Suppressor macrophage treated with lipopolysaccharide for 1 hour (primary cell): Measurements from ENCODE around the gene MYT1.

ENCODE experiments used
- DNase-seq, 3 donors: peaks; one replicate each; pipeline ENCODE4 v3.0.0-alpha.2; 2020 to 2022

The MYT1 gene

DNA sequence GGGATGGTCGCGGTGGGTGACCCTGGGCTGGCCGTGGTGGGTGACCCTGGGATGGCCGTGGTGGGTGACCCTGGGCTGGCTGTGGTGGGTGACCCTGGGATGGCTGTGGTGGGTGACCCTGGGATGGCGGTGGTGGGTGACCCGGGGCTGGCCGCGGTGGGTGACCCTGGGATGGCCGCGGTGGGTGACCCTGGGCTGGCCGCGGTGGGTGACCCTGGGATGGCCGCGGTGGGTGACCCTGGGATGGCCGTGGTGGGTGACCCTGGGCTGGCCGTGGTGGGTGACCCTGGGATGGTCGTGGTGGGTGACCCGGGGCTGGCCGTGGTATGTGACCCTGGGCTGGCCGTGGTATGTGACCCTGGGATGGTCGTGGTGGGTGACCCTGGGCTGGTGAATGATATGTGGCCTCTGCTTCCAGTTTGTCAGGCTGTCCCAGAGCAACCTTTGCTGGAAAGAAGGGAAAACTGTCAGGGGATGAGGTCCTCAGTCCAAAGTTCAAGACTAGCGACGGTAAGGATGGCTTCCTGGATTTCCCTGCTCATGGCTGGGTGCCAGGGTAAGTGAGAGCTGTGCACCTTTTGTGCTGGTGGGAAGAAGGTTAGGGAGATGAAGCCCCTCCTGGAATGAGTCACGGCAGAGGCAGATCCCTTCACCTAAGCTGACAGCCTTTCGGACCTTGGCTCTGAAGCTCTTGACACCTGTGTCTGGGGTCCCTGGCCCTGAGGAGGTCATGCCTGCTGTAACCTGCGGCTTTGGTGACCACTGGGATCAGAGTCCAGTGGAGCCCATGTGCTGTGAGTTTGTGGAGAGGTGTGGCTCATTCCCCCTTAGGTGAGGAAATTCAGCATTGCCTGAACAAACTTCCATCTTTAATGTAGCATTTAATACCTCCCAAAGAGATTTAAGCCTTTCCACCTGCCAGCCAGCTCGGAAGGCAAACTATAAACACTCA, 72.2 kb downstream of the MYT1 start:
- DNase-seq: no peak

DNA sequence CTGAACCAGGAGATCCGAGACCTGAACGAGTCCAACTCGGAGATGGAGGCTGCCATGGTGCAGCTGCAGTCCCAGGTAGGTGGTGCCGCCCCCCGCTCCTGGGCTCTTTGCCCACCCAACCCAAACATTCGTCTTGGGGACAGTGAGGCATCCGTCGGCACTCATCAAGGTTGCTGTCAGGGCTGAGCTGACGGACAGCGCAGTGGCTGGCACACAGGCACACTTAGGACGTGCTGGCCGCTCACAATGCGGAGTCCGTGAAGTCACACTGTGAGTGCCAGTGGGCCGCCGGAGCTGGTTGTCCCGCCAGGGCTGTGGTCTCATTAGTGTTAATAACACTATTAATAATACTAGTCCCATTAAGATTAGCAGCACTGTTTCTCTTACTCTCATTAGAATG, 73.1 kb downstream of the MYT1 start:
- DNase-seq: no peak

DNA sequence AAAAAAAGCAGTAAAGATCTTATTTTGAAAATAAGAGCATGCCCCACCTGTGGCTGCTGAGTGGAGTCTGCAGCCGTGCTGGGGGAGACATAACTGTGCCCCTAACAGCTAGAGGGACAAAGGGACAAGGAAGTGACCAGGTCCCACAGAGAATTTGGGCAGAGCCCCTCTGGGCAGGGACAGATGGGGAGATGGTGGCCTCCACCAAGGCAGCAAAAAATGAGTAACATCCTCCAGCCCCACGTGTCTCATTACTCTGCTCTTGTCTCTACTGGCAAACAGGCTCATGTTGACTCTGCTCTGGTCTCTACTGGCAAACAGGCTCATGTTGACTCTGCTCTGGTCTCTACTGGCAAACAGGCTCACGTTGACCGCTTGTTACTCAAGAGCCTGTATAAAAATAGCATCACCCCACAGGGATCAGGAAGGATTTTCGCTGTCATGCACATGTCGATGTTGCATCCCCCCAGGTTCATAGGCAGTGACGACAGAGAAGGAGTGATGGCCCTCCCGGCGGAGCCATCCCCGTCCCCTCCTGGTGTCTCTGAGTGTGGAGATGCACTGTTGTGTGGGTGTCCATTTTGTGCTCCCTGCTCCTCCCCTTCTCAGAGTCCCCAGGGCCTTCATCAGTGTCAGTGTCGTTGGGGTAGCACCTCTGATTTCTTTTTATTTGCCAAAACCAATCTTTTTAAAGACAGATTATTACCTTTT, 74.0 kb downstream of the MYT1 start:
- no peak for DNase-seq

DNA sequence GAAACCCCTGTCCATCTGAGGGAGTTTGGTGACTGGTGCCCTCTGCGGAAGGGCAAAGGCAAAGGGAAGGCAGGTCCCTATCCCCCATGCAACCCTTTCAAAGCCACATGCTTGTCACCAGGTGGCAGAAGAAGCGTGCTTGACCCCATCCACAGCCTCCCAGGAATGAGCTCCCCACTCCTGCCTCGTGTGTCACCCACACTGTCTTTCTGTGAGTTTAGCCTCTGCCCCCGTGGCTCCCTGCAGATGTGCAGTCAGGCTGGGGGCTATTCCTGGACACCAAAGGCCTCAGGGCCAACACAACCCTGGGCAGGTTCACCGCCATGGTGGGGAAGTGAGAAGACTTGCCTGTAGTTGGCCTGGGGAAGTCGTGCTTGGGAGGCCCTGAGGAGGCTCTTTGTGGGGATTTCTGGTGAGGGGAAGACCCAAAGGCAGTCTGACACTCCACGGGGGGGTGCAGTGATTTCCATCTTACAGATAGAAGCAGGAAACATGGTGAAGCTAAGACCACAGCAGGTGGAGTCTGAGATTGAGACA, 74.7 kb downstream of the MYT1 start:
- DNase-seq: peak in 1 of 3 donors; percentile 30

DNA sequence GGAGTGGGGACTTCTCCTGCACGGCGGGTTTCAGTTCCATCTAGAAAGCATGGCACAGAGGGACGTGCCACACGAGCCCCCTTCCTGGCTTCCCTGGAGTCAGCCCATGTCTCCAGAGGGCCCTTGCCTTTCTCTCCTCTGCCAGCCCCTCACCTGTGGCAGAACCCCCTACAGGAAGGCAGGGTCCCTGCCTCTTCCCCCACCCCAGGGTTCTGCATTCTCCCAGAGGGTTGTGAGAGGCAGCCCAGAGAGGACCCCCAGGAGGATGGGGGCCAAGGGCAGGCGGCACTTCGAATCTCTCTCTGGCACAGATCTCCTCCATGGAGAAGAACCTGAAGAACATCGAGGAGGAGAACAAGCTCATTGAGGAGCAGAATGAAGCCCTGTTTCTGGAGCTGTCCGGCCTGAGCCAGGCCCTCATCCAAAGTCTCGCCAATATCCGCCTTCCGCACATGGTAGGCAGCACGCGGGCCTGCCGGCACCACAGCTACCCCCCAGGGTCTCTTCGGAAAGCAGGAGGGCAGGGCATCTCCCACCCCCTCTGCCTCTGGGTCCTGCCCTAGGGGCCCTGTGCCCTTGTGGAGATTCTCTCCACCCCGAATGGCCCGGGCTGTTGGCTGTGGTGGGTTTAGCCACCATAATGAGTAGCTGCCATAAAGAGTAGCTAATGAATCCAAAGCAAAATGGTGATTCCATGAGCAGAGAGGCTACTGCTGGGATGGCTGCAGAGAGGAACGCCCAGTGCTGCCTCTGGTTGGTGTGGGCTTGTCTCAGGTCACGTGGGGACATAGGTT, 75.4 kb downstream of the MYT1 start:
- DNase-seq: no peak

DNA sequence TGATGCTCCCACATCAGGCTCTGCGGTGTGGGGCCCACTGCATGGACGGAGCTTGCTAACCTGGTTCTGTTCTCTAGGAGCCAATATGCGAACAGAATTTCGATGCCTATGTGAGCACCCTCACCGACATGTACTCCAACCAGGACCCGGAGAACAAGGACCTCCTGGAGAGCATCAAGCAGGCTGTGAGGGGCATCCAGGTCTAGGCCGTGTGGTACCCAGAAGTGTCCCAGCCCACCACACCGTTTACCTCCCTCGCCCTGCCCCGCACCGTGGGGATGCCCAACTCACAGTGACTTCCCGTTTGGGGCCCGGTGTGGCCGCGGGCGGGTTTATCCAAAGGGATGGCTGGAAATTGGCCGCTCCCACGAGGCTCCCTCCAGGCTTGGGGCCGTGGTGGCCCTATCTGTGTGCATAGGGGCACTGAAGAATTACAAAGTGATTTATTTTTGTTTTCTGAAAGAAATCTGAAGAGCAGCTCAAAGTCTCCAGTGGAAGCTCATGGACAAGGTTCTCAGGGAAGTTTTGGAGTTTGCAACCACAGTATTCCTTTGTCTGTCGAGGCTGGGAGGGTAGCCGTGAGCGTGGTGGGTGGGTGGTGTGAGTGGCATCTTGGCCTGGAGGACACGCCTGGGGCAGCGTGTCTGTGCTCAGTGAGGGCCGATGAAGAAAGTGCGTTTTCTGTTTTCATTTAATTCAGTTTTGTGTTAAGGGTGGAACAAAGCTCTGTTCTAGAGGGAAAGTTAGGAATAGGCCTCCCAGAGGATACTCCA, 76.2 kb downstream of the MYT1 start:
- no peak for DNase-seq

DNA sequence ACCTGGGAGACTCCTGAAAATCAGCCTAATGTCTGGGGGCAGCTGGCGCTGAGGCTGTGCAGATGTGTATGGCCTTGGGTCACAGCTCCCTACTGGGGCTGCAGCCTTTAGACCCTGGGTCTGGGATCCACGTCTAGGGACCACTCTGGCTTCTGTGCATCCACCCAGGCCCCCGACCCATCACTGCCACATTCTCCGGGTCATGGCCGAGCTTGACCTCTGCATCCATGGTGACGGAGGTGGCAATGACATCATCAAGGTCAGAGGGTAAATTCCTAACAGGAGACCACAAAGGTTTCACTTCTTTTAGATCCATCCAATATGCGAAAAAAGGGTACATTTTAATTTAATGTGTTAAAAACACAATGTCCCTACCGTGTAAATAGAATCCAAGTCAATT, 76.8 kb downstream of the MYT1 start:
- DNase-seq: no peak

DNA sequence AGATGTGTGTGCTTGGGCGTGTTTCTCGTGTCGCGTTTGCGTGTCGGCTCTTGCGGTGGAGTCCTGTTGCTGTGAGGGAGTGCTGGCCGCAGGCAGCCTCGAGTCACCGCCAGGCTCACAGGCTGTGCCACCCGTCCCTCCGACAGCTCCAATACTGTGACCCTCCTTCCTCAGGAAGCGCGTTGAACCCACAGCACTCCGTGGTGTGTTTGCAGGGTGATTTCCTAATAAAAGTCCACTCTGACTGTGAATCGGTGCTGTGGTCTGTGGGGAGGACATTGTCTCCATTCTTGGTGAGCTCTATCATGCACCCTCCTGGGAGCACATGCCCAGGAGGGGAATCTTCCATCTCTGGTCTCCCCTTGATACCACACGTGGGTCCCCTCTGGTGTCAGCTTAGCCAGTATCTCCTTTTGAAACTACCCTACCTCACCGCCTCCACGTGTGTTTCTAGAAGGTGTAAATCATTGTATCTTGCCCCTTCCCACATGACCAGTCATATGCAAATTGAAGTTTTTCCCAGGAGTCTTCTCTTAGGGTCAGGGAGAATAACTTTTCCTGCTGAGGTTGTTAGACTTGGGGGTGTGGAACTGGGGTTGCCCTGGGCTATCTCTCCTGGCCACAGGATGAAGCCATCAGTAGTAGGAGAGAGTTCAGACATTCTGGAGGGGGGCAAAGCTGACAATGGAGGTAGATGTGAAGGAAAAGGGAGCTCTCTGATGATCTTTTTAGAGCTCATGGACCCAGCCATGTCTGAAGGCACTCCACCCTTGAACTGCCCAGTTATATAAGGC, 77.9 kb downstream of the MYT1 start:
- DNase-seq: no peak

DNA sequence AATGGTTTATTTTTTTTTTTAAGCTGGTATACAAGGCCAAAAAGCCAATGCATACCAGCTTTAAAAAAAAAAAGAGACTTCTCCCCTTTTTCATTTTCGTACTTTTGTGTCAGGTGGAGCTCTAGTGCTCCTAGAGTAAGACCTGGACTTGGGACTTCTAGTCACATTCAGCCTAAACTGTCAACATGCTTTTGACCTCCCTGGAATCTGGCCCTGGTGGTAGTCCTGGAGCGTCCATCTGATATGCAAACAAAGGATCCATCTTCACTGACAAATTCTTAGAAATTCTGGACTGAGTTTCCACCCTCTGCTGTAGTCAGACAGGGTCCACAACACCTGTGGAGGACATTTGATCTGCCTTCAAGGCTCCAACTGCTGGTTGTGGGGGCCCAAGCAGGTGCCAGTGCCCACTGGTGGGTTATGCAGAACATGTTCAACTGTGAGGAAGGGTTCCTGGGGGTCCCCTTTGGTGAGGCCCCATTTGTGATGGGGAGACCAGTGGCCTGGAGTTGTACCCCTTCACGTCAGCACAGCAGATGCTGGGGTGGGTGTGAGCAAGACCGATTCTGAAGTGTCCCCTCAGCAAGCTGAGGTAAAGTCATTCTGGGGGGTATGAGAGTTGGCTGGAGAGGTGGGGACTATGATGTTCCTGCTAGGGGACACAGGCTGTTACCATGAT, 78.7 kb downstream of the MYT1 start:
- DNase-seq: no peak

DNA sequence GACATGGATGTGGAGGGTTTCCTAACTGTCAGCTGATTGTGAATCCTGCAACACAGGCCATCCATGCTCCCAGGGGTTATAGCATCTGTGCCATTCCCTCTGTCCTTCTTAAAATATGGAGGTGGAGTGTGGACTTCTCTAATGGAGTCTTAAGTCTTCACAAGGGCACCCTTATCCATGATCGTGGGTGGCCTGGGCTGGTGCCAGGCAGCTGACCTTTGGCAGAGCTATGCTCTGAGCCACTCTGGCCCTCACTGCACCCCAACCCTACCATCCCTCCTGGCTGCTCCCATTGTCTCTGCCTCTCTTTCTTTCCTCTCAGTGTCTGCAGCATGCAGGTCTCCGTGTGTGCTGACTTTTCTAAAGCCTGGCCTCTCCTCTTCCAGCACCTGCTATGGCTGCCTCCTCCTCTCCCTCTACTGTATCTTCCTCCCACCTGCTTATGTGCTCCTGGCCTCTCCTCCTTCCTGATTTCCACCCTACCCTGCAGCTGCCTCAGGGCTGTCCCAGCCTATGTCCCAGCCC, 80.1 kb downstream of the MYT1 start:
- no peak for DNase-seq

DNA sequence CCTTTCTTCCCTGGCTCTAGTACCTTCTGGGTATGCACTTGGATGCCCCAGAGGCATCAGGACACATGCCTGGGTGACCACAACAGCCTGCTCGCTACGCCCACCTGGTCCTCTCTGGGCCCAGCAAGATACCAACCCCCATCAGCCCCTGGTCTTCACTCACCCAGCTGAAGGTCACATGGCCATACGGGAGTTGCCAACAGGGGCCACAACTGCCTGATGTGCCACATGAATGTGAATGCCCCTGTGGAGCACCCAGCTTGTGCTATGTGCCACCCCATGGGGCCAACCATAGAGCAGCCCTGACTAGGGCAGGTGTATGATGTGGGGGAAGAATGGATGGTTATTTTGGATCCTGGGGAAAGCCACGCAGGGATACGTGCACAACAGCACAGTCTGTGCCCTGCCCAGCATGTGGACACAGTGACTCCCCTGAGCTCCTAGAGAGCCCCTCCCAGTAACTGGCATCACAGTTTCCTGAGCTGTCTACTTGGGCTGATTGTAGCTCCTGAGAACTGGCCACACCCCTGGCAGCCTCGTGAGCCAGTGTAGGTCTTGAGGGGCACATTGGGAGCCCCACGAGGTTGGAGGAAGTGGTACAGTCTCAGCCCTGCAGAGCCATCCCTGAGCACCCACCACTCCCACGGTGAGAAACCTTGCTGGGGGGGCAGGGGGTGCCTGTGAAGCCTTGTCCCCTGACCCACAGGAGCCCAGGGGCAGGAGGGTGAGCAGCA, 80.8 kb downstream of the MYT1 start:
- no peak for DNase-seq

DNA sequence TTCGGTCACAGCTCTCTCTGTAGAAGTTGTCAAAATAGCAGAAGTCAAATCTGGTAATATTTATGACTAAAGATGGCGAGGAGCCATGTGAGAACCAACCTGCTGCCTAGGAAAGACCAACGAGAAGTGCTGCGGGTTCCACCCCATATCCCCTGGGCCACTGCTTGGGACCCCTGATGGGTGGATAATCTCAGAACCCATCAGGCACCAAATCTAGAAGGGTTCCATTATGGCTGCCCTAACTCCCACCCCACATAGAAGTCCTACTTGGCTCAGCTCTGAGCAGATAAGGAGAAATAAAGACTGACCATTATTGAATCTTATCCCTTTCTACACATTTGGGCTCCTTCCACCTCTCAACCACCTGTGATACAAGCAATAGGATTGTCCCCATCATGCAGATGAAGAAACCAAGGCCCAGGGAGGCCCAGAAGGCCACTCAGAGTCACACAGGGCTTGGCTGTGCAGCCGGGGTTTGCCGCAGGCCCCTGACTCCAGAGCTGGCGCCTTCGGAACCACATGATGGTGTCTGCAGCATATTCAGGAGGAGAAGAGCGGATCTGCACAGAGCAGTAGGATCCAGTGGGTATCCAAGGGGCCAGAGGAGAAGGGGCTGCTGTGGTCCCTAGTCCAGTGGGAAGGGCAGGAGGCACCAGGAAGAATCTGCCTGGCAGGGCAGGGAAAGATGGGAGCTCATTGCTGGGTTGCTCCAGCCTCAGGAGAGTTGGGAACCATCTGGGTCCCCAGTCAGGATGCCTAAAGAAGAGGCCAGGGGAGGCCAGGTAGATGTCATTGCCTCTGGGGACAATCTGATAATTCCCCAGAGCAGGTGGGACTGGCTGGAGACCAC, 81.7 kb downstream of the MYT1 start:
- no peak for DNase-seq

DNA sequence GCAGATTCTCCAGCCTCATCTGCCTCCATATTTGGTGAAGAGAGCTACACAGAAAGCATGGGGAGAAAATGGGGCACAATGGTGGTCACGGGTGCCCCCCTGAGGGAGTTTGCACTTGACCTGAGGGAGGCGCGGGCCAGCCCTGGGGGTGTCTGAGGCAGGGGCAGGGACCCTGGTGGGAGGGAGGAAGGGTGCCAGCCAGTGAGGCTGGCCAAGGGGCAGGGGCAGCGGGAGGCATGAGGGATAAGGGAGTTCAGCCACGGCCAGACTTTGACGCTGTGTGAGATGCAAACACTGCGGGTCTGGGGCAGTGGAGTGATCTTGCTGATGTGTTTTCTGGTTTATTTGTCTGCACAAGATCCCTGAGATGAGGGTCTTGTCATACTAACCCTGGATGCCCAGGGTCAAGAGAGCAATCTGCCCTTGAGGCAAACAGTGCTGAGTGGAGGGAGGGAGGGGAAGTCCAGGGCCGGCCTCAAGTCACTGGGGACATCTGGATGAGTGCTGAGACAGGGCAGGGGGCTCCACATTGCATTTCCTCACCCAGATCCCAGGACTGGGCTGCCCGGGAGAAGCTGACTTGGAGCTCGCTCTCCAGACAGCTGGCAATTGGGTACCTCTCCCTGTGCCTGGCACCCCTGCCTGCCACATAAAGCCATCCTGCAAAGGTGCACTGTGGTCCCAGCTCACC, 82.5 kb downstream of the MYT1 start:
- no peak for DNase-seq

DNA sequence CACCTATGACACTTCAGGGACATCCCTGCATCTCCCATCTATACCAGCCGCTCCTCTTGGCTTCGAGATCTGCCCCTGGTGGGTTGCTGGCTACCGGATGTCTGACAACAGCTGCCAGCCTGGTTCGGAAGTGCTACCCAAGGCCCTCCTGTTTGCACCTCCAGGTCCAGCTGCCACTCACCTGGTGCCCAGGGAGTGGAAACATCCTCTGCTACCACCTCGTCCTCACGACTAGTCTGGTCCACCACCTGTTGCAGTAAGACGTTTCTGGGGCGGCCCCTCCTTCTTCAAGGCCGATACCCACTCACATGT, 83.0 kb downstream of the MYT1 start:
- DNase-seq: no peak

DNA sequence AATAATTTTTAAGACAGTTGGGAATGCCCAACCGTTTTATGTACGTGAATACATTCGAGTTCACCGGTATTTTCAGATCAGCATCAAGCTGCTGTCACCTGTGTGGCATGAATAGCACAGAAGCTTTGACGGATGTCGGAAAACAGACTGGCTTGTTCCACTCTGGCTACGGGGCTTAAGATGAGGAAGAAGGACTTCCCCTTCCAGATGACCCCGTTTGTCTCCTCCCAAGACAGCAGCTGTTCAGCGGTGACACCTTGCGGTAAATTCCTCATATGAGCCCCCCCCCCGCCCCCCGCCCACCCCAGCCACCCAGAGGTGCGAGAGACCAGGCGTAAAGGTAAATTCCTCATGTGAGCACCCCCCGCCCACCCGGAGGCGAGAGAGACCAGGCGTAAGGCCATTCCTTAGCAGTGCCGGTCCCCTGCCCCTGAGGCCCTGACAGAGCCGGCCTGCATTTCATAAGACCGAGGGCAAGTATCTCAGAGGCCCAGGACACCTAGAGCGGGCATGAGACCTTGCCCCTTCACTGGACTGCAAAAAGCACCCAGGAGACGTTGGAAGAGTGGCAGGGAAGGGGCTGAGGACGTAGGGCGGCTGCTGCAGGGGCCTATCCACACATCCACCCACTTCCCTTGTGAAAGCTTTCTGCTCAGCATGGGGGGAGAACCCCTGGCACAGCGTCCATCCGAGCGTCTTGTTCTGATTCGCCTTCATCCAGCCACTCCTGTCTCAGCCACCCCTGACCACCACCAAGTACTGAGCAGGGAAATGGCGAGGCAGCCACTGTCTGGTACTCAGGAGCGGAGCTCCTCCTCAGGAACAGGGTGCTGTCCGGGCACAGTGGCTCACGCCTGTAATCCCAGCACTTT, 84.0 kb downstream of the MYT1 start:
- DNase-seq: peak in 2 of 3 donors; percentile 20 to 30

DNA sequence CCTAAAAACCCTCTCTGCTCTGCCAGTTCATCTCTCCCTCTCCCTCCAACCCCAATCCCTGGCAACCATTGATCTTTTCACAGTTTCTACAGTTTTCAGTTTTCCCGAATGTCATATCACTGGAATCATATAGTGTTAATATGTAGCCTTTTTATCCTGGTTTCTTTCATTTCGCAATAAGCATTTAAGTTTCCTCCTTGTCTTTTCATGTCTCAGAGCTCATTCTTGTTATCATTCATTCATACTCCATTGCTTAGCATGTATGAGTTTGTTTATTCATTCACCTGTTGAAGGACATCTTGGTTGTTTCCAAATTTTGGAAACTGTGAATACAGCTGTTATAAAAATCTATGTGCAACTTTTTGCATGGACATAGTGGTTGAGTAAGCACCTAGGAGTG, 85.8 kb downstream of the MYT1 start:
- no peak for DNase-seq

DNA sequence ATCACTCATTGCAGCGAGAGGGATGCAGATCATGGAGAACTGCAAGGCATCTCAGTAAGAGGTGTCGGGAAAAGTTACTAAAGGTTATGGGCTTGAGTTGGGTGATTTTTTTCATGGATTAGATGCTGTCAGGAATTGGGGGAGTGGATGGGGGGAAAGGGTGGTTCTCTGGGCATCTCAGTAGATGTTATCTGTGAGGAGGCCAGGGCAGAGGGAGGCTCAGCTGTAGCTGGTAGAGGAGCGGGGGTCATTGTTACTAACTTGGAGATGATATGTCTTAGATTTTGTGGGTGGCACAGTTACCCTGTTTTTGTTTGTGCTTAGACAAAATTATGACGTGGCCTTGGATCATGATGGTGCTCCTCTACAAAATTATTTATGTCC, 88.7 kb downstream of the MYT1 start:
- DNase-seq: no peak
